ENCODE data around the gene RNF112. TPM values are rescaled to one million over a fixed set of nuclear protein-coding genes. Genes with fewer than 3 reads are reported as not detected.
A peak's percentile ranks its signal among the peaks of the same experiment; 100 is the strongest.

Gene RNF112
- total and polyA plus RNA-seq, 7 experiments from 2014 or later, result 0.15 to 2.3 (median 1.1) TPM; not detected in 1

DNA sequence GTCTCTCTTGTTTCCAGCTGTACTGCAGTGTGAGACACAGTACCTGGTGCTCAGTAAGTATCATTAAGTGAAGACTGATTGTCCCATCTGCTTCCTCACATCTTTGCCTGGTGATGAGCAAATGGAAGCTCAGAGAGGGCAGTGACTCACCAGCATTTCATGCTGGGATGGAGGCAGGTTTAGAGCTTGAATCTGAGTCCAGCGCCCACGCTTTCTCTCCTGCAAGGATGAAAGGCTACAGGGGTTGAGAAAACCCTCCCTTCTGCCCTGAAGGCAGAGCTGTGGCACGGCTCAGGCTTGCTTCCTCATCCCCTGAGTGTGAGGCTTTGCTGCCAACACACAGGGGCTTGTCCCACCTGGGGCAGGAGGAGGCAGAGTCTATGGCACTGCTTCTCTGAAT is 1.5 kb upstream of the RNF112 start:
- H3K4me1 ChIP-seq (ENCODE audit: control insufficient read depth in 2 of 2, insufficient read depth in 2 of 2, low read length in 2 of 2), result no peaks in the 10 kb centered on the region
- H3K9me3 ChIP-seq (ENCODE audit: control insufficient read depth in 2 of 3, low read length in 3 of 3), result no peaks in the 10 kb centered on the region
- no peak overlapping the region for H3K27ac ChIP-seq (ENCODE audit: low read depth, low read length)
- no peaks in the 10 kb centered on the region for H3K27me3 ChIP-seq (ENCODE audit: control insufficient read depth in 2 of 2, insufficient read depth in 2 of 2, low read length in 2 of 2)
- Mint-ChIP-seq H3K9me3 (no peaks in the 10 kb centered on the region), H3K4me3 (no peak overlapping the region), H3K36me3 (no peaks in the 10 kb centered on the region), H3K27me3 (peaks cover 0 to 9% (median 0%) of the 10 kb centered on the region in 5 donors), H3K4me1 (no peaks in the 10 kb centered on the region), H3K27ac (no peak overlapping the region)
- ChIA-PET POLR2A (no interaction called here), CTCF (no interaction called here)
- H3K36me3 ChIP-seq (ENCODE audit: control insufficient read depth in 2 of 3, insufficient read depth in 3 of 3, low read length in 3 of 3), result no peaks in the 10 kb centered on the region
- no peak overlapping the region for H3K4me3 ChIP-seq (ENCODE audit: low read length)
- intact Hi-C loops (cut with micrococcal nuclease), result no loop called here
- no peak for DNase-seq
- no peak for ATAC-seq

DNA sequence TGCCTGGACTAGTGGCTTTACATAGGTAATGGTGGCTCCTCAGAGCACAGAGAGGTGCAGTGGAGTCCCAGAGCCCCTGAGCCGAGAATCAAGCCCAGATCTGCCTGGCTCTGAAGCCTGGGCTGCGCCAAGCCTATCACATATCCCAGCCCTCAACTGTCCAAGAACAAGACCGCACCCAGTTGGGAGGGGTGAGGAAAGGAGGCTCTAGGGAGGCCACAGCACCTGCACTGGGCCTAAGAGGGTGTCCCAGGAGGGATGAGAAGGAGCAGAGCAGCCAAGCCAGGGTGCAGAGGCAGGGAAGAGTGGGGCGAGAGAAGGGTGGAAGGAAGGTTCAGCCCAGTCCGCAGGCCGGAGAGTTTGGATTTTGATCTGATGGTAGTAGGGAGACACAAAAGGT is 941 bp upstream of the RNF112 start:
- H3K27me3 ChIP-seq (ENCODE audit: control insufficient read depth in 2 of 2, insufficient read depth in 2 of 2, low read length in 2 of 2), result no peaks in the 10 kb centered on the region
- Mint-ChIP-seq H3K4me1 (no peaks in the 10 kb centered on the region), H3K9me3 (no peaks in the 10 kb centered on the region), H3K27ac (peak overlapping the region in 1 of 9 donors; percentile 52), H3K27me3 (peaks cover 0 to 9% (median 0%) of the 10 kb centered on the region in 5 donors), H3K4me3 (no peak overlapping the region), H3K36me3 (no peaks in the 10 kb centered on the region)
- H3K27ac ChIP-seq (ENCODE audit: low read depth, low read length), result no peak overlapping the region
- H3K9me3 ChIP-seq (ENCODE audit: control insufficient read depth in 2 of 3, low read length in 3 of 3), result no peaks in the 10 kb centered on the region
- no peak for ATAC-seq
- no peaks in the 10 kb centered on the region for H3K4me1 ChIP-seq (ENCODE audit: control insufficient read depth in 2 of 2, insufficient read depth in 2 of 2, low read length in 2 of 2)
- no peak overlapping the region for H3K4me3 ChIP-seq (ENCODE audit: low read length)
- intact Hi-C loops (cut with micrococcal nuclease), result no loop called here
- ChIA-PET CTCF (no interaction called here), POLR2A (no interaction called here)
- no peak for DNase-seq
- H3K36me3 ChIP-seq (ENCODE audit: control insufficient read depth in 2 of 3, insufficient read depth in 3 of 3, low read length in 3 of 3), result no peaks in the 10 kb centered on the region

DNA sequence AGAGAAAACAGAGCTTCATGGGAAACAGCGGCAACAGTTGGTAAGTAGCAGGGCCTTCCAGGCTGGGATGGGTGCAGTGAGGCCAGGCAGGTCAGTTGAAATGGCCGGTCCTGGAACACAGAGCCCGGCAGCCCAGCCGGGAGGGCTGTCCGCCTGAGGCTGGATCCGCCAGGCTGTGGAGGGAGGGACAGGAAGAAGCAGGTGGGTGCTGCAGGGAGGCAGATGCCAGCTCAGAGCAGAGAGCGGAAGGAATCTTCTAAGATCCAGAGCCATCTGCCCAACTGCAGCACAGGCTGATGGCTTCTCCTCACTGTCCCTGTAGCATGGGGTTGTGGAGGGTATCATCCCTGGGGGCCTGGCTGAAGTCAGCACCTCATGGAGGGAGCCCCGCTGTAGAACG is 599 bp downstream of the RNF112 start:
- H3K27ac Mint-ChIP-seq, result no peak overlapping the region
- Histone ChIP-seq H3K27ac (ENCODE audit: low read depth, low read length) (no peak overlapping the region), H3K9me3 (ENCODE audit: control insufficient read depth in 2 of 3, low read length in 3 of 3) (no peaks in the 10 kb centered on the region), H3K27me3 (ENCODE audit: control insufficient read depth in 2 of 2, insufficient read depth in 2 of 2, low read length in 2 of 2) (no peaks in the 10 kb centered on the region), H3K4me1 (ENCODE audit: control insufficient read depth in 2 of 2, insufficient read depth in 2 of 2, low read length in 2 of 2) (no peaks in the 10 kb centered on the region), H3K36me3 (ENCODE audit: control insufficient read depth in 2 of 3, insufficient read depth in 3 of 3, low read length in 3 of 3) (no peaks in the 10 kb centered on the region), H3K4me3 (ENCODE audit: low read length) (no peak overlapping the region)
- ChIA-PET POLR2A (no interaction called here), CTCF (no interaction called here)
- peaks cover 0 to 9% (median 0%) of the 10 kb centered on the region in 5 donors for H3K27me3 Mint-ChIP-seq
- no peaks in the 10 kb centered on the region for H3K4me1 Mint-ChIP-seq
- ATAC-seq (no peak), DNase-seq (no peak)
- H3K4me3 Mint-ChIP-seq, result no peak overlapping the region
- intact Hi-C loops (cut with micrococcal nuclease), result no loop called here
- no peaks in the 10 kb centered on the region for H3K36me3 Mint-ChIP-seq
- H3K9me3 Mint-ChIP-seq, result no peaks in the 10 kb centered on the region

DNA sequence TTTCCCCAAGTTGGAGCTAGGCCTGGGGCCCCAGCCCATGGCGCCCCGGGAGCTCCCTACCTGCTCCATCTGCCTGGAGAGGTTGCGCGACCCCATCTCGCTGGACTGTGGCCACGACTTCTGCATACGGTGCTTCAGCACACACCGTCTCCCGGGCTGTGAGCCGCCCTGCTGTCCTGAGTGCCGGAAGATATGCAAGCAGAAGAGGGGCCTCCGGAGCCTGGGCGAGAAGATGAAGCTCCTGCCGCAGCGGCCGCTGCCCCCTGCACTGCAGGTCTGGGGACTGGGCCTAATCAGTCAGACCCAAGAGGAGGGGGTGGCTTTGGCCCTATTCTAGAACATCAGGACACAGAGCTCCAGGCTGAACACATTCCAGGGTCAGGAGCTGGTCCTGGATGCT is 1.5 kb downstream of the RNF112 start:
- no peak overlapping the region for H3K27ac Mint-ChIP-seq
- ATAC-seq (no peak), DNase-seq (no peak)
- H3K9me3 Mint-ChIP-seq, result no peaks in the 10 kb centered on the region
- Histone ChIP-seq H3K27ac (ENCODE audit: low read depth, low read length) (no peak overlapping the region), H3K4me3 (ENCODE audit: low read length) (no peak overlapping the region), H3K36me3 (ENCODE audit: control insufficient read depth in 2 of 3, insufficient read depth in 3 of 3, low read length in 3 of 3) (no peaks in the 10 kb centered on the region), H3K9me3 (ENCODE audit: control insufficient read depth in 2 of 3, low read length in 3 of 3) (no peaks in the 10 kb centered on the region), H3K4me1 (ENCODE audit: control insufficient read depth in 2 of 2, insufficient read depth in 2 of 2, low read length in 2 of 2) (no peaks in the 10 kb centered on the region), H3K27me3 (ENCODE audit: control insufficient read depth in 2 of 2, insufficient read depth in 2 of 2, low read length in 2 of 2) (no peaks in the 10 kb centered on the region)
- H3K4me3 Mint-ChIP-seq, result no peak overlapping the region
- peaks cover 0 to 6% (median 2%) of the 10 kb centered on the region in 7 donors for H3K4me1 Mint-ChIP-seq
- POLR2A ChIA-PET, result no interaction called here
- CTCF ChIA-PET, result no interaction called here
- no peaks in the 10 kb centered on the region for H3K36me3 Mint-ChIP-seq
- H3K27me3 Mint-ChIP-seq, result peaks cover 0 to 9% (median 0%) of the 10 kb centered on the region in 5 donors
- intact Hi-C loops (cut with micrococcal nuclease), result no loop called here

DNA sequence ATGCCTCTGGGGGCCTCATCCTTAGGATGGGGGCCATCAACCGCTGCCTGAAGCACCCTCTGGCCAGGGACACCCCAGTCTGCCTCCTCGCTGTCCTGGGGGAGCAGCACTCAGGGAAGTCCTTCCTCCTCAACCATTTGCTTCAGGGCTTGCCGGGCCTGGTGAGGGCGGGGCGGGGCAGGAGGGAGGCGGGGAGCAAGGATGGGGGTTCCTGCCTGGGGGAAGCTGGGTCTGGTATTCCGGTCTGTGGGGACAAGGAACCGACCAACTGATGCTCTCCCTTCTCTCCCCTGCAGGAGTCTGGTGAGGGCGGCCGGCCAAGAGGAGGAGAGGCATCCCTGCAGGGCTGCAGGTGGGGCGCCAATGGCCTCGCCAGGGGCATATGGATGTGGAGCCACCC is 2.0 kb downstream of the RNF112 start:
- CTCF ChIA-PET, result no interaction called here
- Mint-ChIP-seq H3K4me3 (no peak overlapping the region), H3K36me3 (no peaks in the 10 kb centered on the region), H3K9me3 (no peaks in the 10 kb centered on the region), H3K4me1 (peaks cover 0 to 11% (median 7%) of the 10 kb centered on the region in 7 donors), H3K27me3 (peaks cover 0 to 9% (median 0%) of the 10 kb centered on the region in 5 donors), H3K27ac (no peak overlapping the region)
- H3K9me3 ChIP-seq (ENCODE audit: control insufficient read depth in 2 of 3, low read length in 3 of 3), result no peaks in the 10 kb centered on the region
- intact Hi-C loops (cut with micrococcal nuclease), result no loop called here
- DNase-seq (no peak), ATAC-seq (no peak)
- POLR2A ChIA-PET, result no interaction called here
- H3K4me3 ChIP-seq (ENCODE audit: low read length), result no peak overlapping the region
- H3K27me3 ChIP-seq (ENCODE audit: control insufficient read depth in 2 of 2, insufficient read depth in 2 of 2, low read length in 2 of 2), result no peaks in the 10 kb centered on the region
- no peaks in the 10 kb centered on the region for H3K4me1 ChIP-seq (ENCODE audit: control insufficient read depth in 2 of 2, insufficient read depth in 2 of 2, low read length in 2 of 2)
- no peaks in the 10 kb centered on the region for H3K36me3 ChIP-seq (ENCODE audit: control insufficient read depth in 2 of 3, insufficient read depth in 3 of 3, low read length in 3 of 3)
- no peak overlapping the region for H3K27ac ChIP-seq (ENCODE audit: low read depth, low read length)

DNA sequence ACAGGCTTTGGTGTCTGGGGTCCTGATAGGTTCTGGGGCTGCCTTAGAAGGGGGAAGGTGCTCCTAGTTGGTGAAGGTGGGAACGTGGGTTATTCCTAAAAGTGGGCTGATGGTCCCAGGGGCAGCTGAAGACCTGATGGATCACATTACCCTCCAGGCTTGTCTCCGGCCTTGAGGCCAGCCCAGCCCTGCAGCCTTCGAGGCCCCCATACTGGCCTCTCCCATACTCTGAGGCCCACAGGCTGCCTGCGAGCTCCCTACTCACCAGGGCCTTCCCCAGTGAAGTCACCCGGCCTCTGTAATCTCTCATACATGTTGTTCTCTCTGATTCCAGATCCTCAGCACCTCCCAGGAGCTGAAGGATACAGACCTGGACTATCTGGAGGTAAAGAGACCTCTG is 2.7 kb downstream of the RNF112 start:
- intact Hi-C loops (cut with micrococcal nuclease), result no loop called here
- Histone ChIP-seq H3K36me3 (ENCODE audit: control insufficient read depth in 2 of 3, insufficient read depth in 3 of 3, low read length in 3 of 3) (no peaks in the 10 kb centered on the region), H3K4me1 (ENCODE audit: control insufficient read depth in 2 of 2, insufficient read depth in 2 of 2, low read length in 2 of 2) (no peaks in the 10 kb centered on the region), H3K9me3 (ENCODE audit: control insufficient read depth in 2 of 3, low read length in 3 of 3) (no peaks in the 10 kb centered on the region), H3K27ac (ENCODE audit: low read depth, low read length) (no peak overlapping the region), H3K27me3 (ENCODE audit: control insufficient read depth in 2 of 2, insufficient read depth in 2 of 2, low read length in 2 of 2) (no peaks in the 10 kb centered on the region), H3K4me3 (ENCODE audit: low read length) (no peak overlapping the region)
- Mint-ChIP-seq H3K4me1 (peaks cover 0 to 16% (median 14%) of the 10 kb centered on the region in 7 donors), H3K4me3 (no peak overlapping the region), H3K27me3 (peaks cover 0 to 9% (median 0%) of the 10 kb centered on the region in 5 donors), H3K9me3 (no peaks in the 10 kb centered on the region), H3K27ac (no peak overlapping the region), H3K36me3 (no peaks in the 10 kb centered on the region)
- ChIA-PET POLR2A (no interaction called here), CTCF (no interaction called here)
- ATAC-seq, result no peak
- no peak for DNase-seq

DNA sequence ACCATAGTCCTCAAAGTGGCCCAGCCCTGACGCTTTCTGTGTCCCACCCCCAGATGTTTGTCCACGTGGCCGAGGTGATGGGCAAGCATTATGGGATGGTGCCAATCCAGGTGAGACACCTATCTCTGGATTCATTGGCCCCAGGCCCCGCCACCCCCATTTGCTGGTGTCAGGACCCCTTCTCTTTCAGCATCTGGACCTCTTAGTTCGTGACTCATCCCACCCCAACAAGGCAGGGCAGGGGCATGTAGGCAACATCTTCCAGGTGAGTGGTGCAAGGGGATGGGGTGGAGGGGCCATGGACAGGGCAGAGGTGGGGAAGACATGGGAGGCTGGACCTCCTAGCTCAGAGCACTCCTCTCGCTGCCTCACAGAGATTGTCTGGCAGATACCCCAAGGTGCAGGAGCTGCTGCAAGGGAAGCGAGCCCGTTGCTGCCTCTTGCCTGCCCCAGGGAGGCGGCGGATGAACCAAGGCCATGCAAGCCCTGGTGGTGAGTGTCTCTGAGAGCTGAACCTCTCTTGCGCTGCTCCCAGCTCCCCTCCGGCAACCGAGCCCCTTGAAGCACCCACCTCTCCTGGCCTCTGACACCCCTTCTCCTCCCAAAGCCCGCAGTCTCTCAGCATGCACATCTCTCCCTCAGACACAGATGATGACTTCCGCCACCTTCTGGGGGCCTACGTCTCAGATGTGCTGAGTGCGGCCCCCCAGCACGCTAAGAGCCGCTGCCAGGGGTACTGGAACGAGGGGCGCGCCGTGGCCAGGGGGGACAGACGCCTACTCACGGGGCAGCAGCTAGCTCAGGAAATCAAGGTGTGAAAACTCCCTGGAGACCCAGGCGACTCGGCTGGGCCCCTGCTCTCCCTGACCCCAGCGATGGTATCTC is 3.6 kb downstream of the RNF112 start:
- Histone ChIP-seq H3K4me3 (ENCODE audit: low read length) (no peak overlapping the region), H3K9me3 (ENCODE audit: control insufficient read depth in 2 of 3, low read length in 3 of 3) (no peaks in the 10 kb centered on the region), H3K27me3 (ENCODE audit: control insufficient read depth in 2 of 2, insufficient read depth in 2 of 2, low read length in 2 of 2) (no peaks in the 10 kb centered on the region), H3K36me3 (ENCODE audit: control insufficient read depth in 2 of 3, insufficient read depth in 3 of 3, low read length in 3 of 3) (no peaks in the 10 kb centered on the region), H3K27ac (ENCODE audit: low read depth, low read length) (no peak overlapping the region), H3K4me1 (ENCODE audit: control insufficient read depth in 2 of 2, insufficient read depth in 2 of 2, low read length in 2 of 2) (no peaks in the 10 kb centered on the region)
- intact Hi-C loops (cut with micrococcal nuclease), result no loop called here
- peaks cover 0 to 9% (median 0%) of the 10 kb centered on the region in 5 donors for H3K27me3 Mint-ChIP-seq
- no peaks in the 10 kb centered on the region for H3K9me3 Mint-ChIP-seq
- H3K36me3 Mint-ChIP-seq, result no peaks in the 10 kb centered on the region
- H3K27ac Mint-ChIP-seq, result no peak overlapping the region
- ChIA-PET POLR2A (no interaction called here), CTCF (no interaction called here)
- peak overlapping the region in 1 of 10 donors; percentile 26 for H3K4me3 Mint-ChIP-seq
- no peak for DNase-seq
- peaks cover 0 to 18% (median 14%) of the 10 kb centered on the region in 7 donors for H3K4me1 Mint-ChIP-seq
- ATAC-seq, result no peak
